ENCODE data around the gene GGN.
"Not testable (repeated sequence)": the region's sequence is repeated elsewhere in the genome, so short reads cannot be mapped to it uniquely, and the experiment has no call there.

The GGN gene

DNA sequence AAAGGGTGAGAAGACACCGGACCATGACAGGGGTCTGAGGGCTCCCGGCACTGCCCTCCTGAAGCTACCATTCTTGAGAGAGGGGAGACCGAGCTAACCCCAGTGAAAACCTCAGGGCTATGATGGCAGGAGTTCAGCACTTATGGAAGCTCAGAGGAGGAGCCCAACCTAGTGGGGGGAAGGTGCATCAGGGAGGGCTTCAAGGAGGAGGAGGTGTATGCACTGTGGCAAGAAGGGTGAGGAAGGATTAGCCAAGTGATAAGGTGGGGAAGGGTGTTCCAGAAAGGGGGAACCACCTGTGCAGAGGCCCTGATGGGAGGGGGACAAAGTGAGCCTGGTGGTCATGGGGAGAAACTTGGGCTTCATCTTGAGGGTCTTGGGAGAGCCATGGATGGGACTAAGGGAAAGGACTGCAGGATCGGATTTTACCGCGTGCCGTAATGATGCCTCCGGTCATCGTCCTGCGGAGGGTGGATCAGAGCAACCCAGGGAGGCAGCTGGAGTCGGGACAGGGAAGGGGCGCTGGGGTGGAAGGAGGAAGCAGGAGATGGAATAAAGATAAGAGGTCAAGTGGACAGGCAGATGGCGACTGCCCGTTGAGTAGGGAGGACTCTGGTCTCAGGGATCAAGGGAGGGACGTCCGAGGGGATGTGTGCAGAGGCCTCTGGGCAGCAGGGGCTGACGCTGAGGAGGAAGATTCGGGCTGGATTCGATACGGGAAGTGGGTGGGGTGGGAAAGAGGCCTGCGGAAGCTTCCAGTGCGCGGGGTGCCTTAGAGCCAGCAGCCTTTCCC lies 26.8 kb downstream of the GGN start:
- DNase-seq, result no peak

GRCh38 chr19:38360351-38360750 lies 27.5 kb downstream of the GGN start:
- no peak for DNase-seq

- no peak for DNase-seq
Measured at GRCh38 chr19:38359242-38360021, 28.4 kb downstream of the GGN start.

DNA sequence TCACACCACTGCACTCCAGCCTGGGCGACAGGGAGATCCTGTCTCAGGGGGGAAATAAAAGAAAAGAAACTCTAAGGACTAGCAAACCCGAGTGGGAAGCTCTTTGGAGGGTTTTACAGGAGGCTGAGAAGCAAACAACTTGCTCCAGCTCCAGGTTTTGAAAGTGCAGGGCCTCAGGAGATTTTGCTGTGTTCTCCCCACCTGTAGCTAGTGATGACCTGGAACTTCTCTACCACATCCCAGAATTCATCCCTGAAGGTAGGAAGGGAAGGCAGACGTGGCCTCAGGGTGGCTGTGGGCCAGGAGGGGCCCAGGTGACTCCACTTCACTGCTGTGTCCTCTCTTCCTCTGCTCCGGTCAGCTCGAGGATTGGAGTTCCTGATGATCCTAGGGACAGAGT lies 29.8 kb downstream of the GGN start:
- DNase-seq, result no peak

DNA sequence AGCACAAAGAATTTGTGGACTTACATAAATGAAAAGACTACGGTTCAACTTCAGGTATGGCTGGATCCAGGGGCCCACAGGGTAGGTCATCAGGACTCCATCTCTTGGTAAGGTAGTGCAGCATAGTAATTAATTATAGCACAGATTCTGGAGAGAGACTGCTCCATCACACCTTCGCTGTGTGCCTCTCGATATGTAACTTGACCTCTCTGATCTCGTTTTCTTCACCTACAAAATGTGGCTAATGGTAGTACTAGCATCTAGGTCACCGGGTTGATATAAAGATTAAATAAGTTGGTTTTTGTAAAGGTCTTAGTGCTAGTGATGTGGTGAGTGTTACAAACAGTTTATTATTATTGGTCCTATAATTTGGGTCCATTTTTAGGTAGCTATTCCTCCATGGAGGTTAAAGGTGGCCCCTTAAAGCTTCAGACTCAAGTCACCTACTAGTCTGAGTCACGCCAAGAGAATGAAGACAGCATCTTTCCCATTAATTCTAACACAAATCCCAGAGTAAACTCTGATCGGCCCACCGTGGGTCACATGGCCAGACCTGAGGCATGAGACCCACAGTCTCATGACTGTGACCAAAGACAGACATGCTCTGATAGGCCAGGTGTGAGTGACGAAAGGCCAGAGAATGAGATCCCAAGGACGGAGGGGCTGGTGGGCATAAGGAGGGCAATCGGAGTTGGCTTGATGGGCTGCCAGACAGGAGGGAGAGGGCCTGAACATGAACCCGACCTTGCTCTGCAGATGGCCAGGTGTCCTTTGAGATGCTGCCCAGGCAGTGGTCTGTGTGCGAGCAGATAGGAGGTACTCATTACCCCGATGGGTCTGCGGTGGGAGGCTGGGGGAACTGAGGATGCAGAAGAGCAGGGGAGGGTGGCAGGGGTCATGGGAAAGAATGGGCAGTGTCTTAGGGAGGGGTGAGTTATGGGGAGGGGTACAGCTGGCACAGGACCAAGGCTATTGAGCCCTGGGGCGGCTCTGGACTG lies 31.8 kb downstream of the GGN start:
- no peak for DNase-seq

- DNase-seq, result no peak
Measured at GRCh38 chr19:38352611-38353010, 35.2 kb downstream of the GGN start.

DNA sequence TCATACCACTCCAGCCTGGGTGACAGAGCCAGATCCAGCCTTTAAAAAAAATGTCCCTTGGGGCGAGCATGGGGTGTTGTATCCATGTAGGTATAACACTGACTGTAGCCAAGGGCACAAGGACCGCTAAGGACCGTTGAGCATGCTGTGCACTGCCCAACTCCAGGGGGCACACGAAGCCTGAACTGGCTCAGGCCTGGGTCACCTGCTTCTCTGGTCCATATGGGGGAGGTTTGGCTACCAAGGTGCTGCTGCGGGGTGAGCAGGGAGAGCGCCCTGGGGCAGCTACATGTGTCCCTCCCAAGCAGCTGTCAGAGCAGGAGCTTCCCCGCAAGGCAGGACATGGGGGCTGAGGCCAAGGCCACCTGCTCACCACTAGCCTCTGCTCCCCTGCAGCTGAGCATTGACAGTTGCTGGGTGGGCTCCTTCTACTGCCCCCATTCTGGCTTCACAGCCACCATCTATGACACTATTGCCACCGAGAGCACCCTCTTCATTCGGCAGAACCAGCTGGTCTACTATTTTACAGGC lies 35.9 kb downstream of the GGN start:
- DNase-seq, result no peak

GRCh38 chr19:38350883-38351282 lies 37.0 kb downstream of the GGN start:
- DNase-seq, result no peak

DNA sequence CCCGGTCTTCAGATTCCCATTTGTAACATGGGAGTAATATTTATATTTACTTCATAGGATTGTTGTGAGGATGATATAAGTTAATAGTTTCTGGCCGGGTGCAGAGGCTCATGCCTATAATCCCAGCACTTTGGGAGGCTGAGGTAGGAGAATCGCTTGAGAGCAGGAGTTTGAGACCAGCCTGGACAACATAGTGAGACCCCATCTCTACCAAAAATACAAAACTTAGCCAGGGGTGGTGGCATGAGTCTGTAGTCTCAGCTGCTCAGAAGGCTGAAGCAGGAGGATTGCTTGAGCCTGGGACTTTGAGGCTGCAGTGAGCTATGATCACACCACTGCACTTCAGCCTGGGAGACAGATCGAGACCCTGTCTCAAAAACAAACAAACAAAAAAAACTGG lies 41.0 kb downstream of the GGN start:
- DNase-seq, result no peak

DNA sequence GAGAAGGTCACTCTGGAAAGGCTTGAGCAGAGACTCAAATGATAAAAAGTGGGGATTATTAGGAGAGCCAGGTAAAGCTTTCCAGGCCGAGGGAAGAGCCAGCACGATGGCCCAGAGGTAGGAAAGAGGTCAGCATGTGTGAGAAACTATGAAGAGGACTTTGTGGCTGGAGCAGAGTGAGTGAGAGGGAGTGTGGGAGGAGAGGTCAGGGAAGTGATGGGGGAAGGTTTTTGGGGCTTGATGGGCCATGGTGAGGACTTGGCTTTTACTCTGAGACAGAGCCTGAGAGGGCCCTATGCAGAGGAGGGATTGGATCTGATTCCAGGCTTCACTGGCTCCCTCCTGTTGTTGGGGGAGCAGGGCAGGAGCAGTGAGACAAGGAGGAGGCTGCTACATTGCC lies 46.9 kb downstream of the GGN start:
- no peak for DNase-seq

- DNase-seq, result not testable (repeated sequence)
Measured at GRCh38 chr19:38339011-38339410, 48.8 kb downstream of the GGN start.

DNA sequence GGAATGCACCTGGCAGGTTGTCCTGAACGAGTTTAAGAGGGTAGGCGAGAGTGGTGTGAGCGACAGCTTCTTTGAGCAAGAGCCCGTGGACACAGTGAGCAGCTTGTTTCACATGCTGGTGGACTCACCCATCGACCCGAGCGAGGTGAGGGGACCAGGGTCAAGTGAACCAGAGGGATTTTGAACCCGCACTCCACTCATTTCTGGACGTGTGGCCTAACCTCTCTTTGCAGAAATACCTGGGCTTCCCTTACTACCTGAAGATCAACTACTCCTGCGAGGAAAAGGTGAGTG lies 50.5 kb downstream of the GGN start:
- no peak for DNase-seq

GRCh38 chr19:38336638-38337359 lies 51.0 kb downstream of the GGN start:
- DNase-seq, result peak; percentile 92

DNA sequence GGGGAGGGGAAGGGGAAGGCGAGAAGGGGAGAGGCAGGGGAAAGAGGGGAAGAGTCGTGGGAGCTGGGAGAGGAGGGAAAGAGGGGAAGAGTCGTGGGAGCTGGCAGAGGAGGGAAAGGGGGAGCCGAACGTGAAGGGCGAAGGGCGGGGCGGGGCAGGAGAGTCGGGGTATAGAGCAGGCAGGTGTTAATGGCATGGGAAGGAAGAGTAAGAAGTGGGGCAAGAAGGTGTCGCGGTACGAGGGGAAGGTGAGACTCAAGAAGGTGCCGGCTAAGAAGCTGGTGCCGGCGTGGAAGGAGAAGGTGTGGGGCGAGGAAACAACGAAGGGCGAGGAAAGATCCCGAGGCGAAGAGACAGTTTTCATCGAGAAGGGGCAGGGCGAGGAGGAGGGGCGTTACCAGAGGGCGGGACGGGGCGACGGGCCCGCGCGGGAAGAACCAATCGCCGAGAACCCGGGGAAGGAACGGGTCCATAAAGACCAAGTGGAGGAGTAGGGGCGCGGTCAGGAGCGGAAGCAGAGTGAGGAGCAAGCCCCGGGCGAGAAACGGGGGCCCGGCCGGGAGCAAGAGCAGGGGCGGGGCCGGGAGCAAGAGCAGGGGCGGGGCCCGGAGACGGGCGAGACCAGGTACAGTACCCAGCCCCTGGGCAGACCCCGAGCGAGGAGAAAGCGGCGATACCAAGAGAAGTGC lies 51.7 kb downstream of the GGN start:
- DNase-seq, result peak; percentile 95
